Ascending aorta (tissue), 2 donors: ENCODE data around the gene MZT2A. TPM values are rescaled to one million over a fixed set of nuclear protein-coding genes. Genes with fewer than 3 reads are reported as not detected.
"Not testable (repeated sequence)": the region's sequence is repeated elsewhere in the genome, so short reads cannot be mapped to it uniquely, and the experiment has no call there.

Experiments used
- DNase-seq, 2 donors: peaks; one replicate each; pipeline ENCODE4 v3.0.0-alpha.2; 2019; ENCODE audit warnings: low spot score in 2 of 2
- H3K27ac ChIP-seq, 2 donors: fragments of 200-600 bp; sonication (generic); one replicate each; pipeline ENCODE4 v1.5.1; 2016 to 2017; ENCODE audit warnings: mild to moderate bottlenecking in 1 of 2
- H3K27me3 ChIP-seq: fragments of 200-600 bp; sonication (generic); one replicate; pipeline ENCODE4 v1.5.1; 2017
- H3K36me3 ChIP-seq, 2 donors: fragments of 200-600 bp; sonication (generic); one replicate each; pipeline ENCODE4 v1.5.1; 2016
- H3K4me1 ChIP-seq, 2 donors: fragments of 200-600 bp; sonication (generic); one replicate each; pipeline ENCODE4 v1.5.1; 2016 to 2017; ENCODE audit warnings: mild to moderate bottlenecking in 1 of 2
- H3K4me3 ChIP-seq, 2 donors: fragments of 200-600 bp; sonication (generic); one replicate each; pipeline ENCODE4 v1.5.1; 2016 to 2017; ENCODE audit warnings: mild to moderate bottlenecking in 1 of 2
- H3K9me3 ChIP-seq, 2 donors: fragments of 200-600 bp; sonication (generic); one replicate each; pipeline ENCODE4 v1.5.1; 2016
- intact Hi-C: fragments of 100-400 bp; cut with DNase I; formaldehyde crosslinking; loops from one replicate; pipeline ENCODE4 v1.15.1; 2023
- total RNA-seq: library from RNA; depleted of rRNA; stranded (reverse); fragments of >200 nt; gene quantifications from one replicate; pipeline ENCODE4 v1.1.0, GENCODE V29; 2016
- TF ChIP-seq, protein P1 (sequence below), 3 experiments: fragments of 200-600 bp in 2 of 3; fragments of 450-650 bp in 1 of 3; sonication (generic) in 2 of 3; IDR thresholded peaks; one replicate each; pipeline ENCODE4 v1.5.1; 2016 to 2019; ENCODE audit warnings: antibody characterized with exemption in 3 of 3, mild to moderate bottlenecking in 1 of 3, moderate library complexity in 1 of 3

Gene MZT2A, protein sequence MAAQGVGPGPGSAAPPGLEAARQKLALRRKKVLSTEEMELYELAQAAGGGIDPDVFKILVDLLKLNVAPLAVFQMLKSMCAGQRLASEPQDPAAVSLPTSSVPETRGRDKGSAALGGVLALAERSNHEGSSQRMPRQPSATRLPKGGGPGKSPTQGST
- total RNA-seq: 108 TPM

DNA sequence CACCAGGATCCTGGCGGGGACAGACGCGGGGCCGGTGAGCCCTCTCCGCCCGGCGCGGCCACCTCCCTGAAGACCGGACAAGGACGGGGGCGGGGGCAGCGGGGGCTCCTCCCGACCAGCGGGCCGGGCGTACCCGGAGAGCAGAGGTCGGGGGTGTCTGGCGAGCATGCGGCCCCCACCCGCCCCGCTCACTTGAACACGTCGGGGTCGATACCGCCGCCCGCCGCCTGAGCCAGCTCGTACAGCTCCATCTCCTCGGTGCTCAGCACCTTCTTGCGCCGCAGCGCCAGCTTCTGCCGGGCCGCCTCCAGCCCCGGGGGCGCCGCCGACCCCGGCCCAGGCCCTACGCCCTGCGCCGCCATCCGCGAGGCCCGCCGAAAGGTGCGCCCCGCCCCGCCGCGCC is at the start of gene MZT2A:
TSS of gene MZT2A (minus strand) at position 383 of the 403 bp plus-strand sequence. CDS start at position 362, 21 bp downstream.
- not testable (repeated sequence) for H3K9me3 ChIP-seq, H3K4me1 ChIP-seq, DNase-seq, H3K36me3 ChIP-seq, H3K27me3 ChIP-seq
- TF ChIP-seq, protein P1, sequence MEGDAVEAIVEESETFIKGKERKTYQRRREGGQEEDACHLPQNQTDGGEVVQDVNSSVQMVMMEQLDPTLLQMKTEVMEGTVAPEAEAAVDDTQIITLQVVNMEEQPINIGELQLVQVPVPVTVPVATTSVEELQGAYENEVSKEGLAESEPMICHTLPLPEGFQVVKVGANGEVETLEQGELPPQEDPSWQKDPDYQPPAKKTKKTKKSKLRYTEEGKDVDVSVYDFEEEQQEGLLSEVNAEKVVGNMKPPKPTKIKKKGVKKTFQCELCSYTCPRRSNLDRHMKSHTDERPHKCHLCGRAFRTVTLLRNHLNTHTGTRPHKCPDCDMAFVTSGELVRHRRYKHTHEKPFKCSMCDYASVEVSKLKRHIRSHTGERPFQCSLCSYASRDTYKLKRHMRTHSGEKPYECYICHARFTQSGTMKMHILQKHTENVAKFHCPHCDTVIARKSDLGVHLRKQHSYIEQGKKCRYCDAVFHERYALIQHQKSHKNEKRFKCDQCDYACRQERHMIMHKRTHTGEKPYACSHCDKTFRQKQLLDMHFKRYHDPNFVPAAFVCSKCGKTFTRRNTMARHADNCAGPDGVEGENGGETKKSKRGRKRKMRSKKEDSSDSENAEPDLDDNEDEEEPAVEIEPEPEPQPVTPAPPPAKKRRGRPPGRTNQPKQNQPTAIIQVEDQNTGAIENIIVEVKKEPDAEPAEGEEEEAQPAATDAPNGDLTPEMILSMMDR (IDR thresholded peaks at IDR 0.05): peak in 1 of 3 experiments; percentile 55
- H3K27ac ChIP-seq: peak within 1 kb of the TSS; percentile 77 to 86
- intact Hi-C loops: loop anchor here (5.0 to 10.0 kb wide), 9 partner anchors 35 to 1615 kb away; partner anchors contain the start of genes CCDC74A, FAM168B, IMP4 and PLEKHB2
- peak within 1 kb of the TSS; percentile 87 to 98 for H3K4me3 ChIP-seq

DNA sequence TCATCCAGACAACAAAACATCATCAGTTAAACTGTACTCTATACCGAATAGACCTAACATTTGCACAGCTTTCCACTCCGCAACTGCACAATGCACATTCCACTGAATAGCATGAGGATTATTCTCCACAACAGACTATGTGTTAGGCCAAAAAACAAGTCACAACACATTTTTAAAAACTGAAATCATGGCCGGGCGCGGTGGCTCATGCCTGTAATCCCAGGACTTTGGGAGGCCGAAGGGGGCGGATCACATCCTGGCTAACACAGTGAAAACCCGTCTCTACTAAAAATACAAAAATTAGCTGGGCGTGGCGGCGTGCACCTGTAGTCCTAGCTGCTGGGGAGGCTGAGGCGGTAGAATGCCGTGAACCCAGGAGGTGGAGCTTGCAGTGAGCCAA is 46.7 kb upstream of the MZT2A start:
- H3K4me1 ChIP-seq, intact Hi-C loops, H3K36me3 ChIP-seq, H3K27ac ChIP-seq, DNase-seq, H3K9me3 ChIP-seq, H3K27me3 ChIP-seq, H3K4me3 ChIP-seq: not testable (repeated sequence)

DNA sequence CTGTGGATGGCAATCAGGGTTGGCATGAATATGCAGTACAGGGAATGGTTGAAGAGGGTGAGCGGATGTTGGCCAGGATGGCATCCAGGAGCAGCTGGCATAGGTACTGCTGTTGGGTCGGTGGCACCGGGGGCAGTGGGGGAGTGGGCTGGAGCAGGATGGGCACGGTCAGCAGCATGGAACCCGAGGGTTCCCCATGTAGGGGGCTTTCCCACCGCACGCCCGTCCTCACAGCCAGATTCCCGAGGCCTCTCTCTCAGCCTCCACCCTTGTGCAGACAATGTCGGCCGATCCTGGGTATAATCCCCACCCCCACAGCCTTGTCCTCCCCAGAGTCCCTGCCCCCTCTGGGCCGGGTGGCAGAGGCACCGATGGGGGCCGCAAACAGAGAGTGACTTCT is 44.6 kb upstream of the MZT2A start:
- H3K36me3 ChIP-seq, H3K27me3 ChIP-seq, H3K9me3 ChIP-seq, H3K4me1 ChIP-seq, H3K4me3 ChIP-seq, H3K27ac ChIP-seq, intact Hi-C loops, DNase-seq: not testable (repeated sequence)

DNA sequence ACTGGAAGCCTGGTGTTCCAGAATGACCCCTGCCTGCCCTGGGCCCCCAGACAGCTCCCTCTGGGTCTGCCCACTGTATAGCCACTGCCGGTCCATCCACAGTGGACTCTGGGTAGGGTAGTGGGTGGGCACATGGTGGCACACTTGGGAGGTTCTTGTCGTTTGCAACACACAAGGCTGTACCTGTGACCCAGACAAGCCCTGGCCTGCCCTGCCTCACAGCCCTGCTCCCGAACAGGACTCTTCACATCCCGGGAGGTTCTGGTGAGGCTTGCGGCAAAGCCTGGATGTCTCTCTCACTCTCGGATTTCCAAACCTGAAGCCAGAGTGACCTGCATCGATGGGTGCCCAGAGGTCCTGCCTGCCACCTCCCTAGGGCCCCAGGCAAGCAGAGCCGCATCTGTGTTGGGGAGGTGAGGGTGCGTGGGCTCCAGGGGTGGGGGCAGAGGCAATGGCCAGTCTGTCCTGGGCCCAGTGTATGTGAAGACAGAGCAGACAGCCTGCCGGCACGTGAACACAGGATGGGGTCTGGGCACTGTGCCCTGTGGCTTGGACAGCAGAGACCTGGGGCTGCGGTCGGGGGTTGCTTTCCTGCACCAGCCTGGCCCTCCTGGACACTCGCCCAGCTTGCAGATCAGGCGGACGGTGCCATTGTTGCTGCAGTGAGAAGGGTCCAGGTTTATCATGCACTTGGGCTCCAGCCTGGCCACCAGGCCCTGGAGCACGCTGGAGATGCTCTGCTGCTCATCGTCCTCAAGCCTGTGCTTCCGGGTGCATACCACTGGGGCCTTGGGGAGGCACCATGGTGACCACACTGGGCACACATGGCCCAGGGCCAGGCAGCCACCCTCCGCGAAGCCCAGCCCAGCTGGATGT is 44.0 kb upstream of the MZT2A start:
- intact Hi-C loops, DNase-seq, H3K4me1 ChIP-seq: not testable (repeated sequence)

DNA sequence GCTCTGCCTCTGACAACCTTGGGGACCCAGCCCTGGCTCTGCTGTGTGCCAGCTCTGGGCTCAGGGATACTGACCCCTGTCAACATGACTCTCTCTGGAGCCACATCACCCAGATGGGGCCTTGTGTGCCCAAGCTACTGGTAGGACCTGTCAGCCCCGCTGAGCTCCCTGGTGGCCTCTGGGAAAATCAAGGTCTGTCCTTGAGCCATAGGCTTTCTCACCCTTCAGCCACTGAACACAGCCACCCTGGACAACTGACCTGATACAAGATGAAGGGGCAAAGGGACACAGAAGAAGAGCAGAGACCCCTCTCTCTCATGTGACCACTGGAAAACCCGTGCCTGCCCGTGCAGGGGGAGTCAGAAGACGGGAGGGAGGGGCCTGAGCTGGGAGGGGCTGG is 43.3 kb upstream of the MZT2A start:
- no peaks in the 10 kb centered on the region for H3K27me3 ChIP-seq
- intact Hi-C loops: no loop called here
- no peaks in the 10 kb centered on the region for H3K9me3 ChIP-seq
- TF ChIP-seq, protein P1 (IDR thresholded peaks at IDR 0.05): no peak
- DNase-seq: no peak
- no peaks in the 10 kb centered on the region for H3K4me1 ChIP-seq
- H3K4me3 ChIP-seq: no peak overlapping the region
- no peaks in the 10 kb centered on the region for H3K36me3 ChIP-seq
- H3K27ac ChIP-seq: no peak overlapping the region

More for the DNA sequence above, 44.0 kb upstream of the MZT2A start:
- not testable (repeated sequence) for H3K27me3 ChIP-seq, H3K27ac ChIP-seq, H3K36me3 ChIP-seq, H3K4me3 ChIP-seq, H3K9me3 ChIP-seq

DNA sequence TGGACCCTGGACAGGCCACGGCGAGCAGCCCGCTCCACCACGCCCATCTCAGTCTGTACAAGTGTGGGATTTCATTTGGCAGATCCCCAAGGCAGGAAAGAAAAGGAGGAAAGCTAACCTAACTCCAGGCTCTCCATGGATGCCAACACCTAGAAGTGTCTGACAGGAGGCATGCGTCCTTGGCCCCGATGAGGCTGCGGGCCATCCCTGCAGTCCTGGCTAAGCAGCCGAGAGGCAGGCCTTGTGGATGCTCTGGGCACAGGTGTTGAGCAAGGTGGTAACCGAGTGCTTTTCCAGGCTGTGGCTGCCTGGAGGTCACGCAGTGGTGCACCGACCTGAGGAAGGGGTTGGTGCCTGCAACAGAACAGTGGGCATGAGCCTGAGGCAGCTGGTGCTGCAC is 42.8 kb upstream of the MZT2A start:
- intact Hi-C loops, H3K4me1 ChIP-seq, H3K9me3 ChIP-seq, H3K27me3 ChIP-seq, H3K27ac ChIP-seq, H3K36me3 ChIP-seq, DNase-seq, H3K4me3 ChIP-seq: not testable (repeated sequence)

DNA sequence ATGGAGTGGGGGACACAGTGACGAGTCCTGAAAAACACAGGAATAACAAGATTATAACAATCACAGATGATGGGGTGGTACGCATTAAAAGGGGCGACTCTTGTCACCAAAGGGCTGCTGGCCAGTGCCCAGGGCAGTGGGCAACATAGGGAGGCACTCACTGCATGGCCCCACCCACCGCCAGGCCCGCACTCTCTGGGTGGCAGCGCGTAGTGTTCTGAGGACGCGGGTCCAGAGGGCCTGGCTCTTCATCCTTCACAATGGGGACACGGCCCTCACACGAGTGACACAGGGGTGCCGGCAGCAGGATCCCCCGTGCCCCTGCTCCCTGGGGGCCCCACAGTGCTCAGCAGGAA is 42.1 kb upstream of the MZT2A start:
- intact Hi-C loops, H3K27me3 ChIP-seq, H3K9me3 ChIP-seq, H3K4me1 ChIP-seq, DNase-seq, H3K27ac ChIP-seq, H3K4me3 ChIP-seq, H3K36me3 ChIP-seq: not testable (repeated sequence)

DNA sequence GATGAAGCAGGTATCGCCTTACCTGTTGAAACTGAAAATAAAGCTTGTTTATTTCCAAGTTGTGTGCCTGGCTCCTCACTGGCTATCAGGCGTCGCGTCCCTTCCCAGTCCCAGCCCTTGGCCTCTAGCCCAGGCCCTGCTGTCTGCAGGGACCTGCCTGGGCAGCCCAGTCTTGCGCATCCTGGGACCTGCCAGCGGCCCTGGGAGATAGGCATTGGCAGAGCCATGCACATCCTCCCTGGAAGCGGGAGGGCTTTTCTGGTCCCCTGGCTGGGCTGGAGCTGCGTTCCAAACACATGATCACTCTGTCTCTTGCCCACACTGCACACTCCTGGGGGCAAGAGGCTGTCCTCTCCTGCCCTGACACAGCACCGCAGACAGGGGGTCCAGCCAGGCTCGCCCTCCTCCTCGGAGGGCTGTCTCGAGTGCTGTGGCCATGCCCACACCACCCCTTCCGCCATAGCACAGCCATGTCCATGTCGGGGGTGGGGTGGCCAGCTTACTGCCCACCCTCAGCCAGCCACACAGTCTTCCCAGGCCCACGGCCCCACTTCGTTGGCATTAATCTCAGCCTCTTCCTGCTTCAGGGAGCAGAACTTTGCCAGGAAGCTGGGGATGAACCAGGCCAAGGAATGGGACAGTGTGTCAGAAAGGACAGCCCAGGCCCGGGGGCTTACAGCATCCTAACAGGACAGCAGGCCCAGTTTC is 41.6 kb upstream of the MZT2A start:
- DNase-seq, H3K4me1 ChIP-seq, H3K27me3 ChIP-seq, H3K4me3 ChIP-seq, H3K27ac ChIP-seq, H3K9me3 ChIP-seq, H3K36me3 ChIP-seq, intact Hi-C loops: not testable (repeated sequence)

DNA sequence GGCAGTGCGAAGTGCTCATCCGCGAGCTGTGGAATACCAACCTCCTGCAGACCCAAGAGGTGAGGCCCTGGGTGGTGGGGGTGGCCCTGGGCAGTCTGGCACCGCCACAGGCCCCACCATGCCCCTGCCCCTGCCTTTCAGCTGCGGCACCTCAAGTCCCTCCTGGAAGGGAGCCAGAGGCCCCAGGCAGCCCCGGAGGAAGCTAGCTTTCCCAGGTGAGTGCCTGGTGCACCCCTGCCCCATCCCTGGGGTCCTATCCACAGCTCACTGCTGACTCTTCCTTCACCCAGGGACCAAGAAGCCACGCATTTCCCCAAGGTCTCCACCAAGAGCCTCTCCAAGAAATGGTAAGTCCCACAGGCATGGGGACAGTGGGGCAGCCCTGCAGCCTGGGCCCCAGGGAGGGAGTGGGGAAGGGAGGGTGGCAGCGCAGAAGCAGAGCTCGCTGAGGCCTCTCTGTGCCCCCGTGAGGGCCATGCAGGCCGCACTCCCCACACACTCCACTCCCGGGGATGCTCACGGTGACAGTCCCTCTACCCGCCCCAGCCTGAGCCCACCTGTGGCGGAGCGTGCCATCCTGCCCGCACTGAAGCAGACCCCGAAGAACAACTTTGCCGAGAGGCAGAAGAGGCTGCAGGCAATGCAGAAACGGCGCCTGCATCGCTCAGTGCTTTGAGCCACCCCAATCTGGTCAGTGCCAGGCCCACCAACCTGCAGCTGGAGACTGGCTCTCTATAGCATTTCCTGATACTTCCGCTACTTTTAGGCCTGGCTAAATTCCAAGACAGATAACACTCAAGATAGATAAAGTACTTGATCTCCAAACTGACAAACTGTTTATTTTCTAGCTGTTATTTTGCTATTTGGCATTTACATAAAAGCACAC is 40.8 kb upstream of the MZT2A start:
- H3K36me3 ChIP-seq, H3K4me1 ChIP-seq, H3K9me3 ChIP-seq, DNase-seq, H3K4me3 ChIP-seq, H3K27ac ChIP-seq, intact Hi-C loops, H3K27me3 ChIP-seq: not testable (repeated sequence)

DNA sequence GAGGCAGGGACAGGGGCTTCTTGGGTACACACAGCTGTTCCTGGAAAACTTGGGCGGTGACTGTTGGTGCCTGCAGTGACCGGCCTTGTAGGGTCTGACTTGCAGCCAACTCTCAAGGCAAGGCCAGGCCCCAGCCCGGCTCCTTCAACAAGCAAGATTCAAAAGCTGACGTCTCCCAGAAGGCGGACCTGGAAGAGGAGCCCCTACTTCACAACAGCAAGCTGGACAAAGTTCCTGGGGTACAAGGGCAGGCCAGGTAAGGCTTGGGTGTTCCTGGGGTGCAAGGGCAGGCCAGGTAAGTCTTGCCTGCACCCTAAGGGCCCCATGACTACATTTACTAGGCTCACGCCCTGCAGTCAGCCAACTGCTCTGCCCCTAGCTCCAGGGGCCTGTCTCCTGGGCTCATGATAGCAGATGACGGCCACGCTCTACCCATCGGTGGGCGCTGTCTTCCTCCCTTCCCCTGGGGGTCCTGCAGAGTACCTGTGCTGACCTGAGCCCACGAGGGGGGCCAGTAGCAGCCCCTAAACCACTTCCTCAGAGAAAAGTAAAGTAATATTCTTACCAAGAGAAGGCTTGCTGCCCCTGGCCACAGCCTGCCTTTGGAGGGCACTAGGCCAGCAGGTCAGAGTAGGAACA is 39.5 kb upstream of the MZT2A start:
- intact Hi-C loops, H3K36me3 ChIP-seq, H3K9me3 ChIP-seq, H3K27ac ChIP-seq, H3K4me1 ChIP-seq, H3K4me3 ChIP-seq, H3K27me3 ChIP-seq: not testable (repeated sequence)
- DNase-seq: peak in 1 of 2 donors; percentile 44
